ENCODE measurements around the gene KANK2.
A peak's percentile ranks its signal among the peaks of the same experiment; 100 is the strongest.
"Not testable (repeated sequence)": the region's sequence is repeated elsewhere in the genome, so short reads cannot be mapped to it uniquely, and the experiment has no call there.

Gene KANK2

GRCh38 chr19:11137542-11138384 lies 59.6 kb downstream of the KANK2 start:
- peak; percentile 71 for DNase-seq

- no peak for DNase-seq
Measured at GRCh38 chr19:11136400-11137101, 60.8 kb downstream of the KANK2 start.

- DNase-seq, result no peak
Measured at GRCh38 chr19:11131471-11131870, 65.9 kb downstream of the KANK2 start.

- peak; percentile 65 for DNase-seq
Measured at GRCh38 chr19:11130824-11131455, 66.4 kb downstream of the KANK2 start.

- no peak for DNase-seq
Measured at GRCh38 chr19:11127905-11128304, 69.4 kb downstream of the KANK2 start.

- DNase-seq, result peak; percentile 45
Measured at GRCh38 chr19:11125994-11126685, 71.2 kb downstream of the KANK2 start.

- not testable (repeated sequence) for DNase-seq
Measured at GRCh38 chr19:11124157-11124556, 73.2 kb downstream of the KANK2 start.

- DNase-seq, result no peak
Measured at GRCh38 chr19:11123114-11123513, 74.2 kb downstream of the KANK2 start.

- DNase-seq, result not testable (repeated sequence)
Measured at GRCh38 chr19:11121963-11122362, 75.4 kb downstream of the KANK2 start.

GRCh38 chr19:11116507-11116906 lies 80.8 kb downstream of the KANK2 start:
- DNase-seq, result no peak

GRCh38 chr19:11115895-11116446 lies 81.4 kb downstream of the KANK2 start:
- no peak for DNase-seq

- no peak for DNase-seq
Measured at GRCh38 chr19:11115042-11115441, 82.3 kb downstream of the KANK2 start.
